ENCODE results near the gene MIPEP.
A peak's percentile ranks its signal among the peaks of the same experiment; 100 is the strongest.

MIPEP gene

GRCh38 chr13:23760000-23760399 is 129.2 kb downstream of the MIPEP start:
- no peak overlapping the region for H3K27ac Mint-ChIP-seq
- H3K9me3 Mint-ChIP-seq = no peaks in the 10 kb centered on the region
- no peak for DNase-seq
- H3K4me3 Mint-ChIP-seq = no peak overlapping the region
- peaks cover 8% of the 10 kb centered on the region for H3K36me3 Mint-ChIP-seq (ENCODE audit: low read depth)
- H3K27me3 Mint-ChIP-seq (ENCODE audit: low read depth, poor library complexity) = peaks cover 3% of the 10 kb centered on the region
- no peak for TF ChIP-seq CTCF (IDR thresholded peaks at IDR 0.05)
- peaks cover 48% of the 10 kb centered on the region for H3K4me1 Mint-ChIP-seq

GRCh38 chr13:23758798-23759527 is 130.2 kb downstream of the MIPEP start:
- DNase-seq = no peak
- no peaks in the 10 kb centered on the region for H3K9me3 Mint-ChIP-seq
- no peak for TF ChIP-seq CTCF (IDR thresholded peaks at IDR 0.05)
- H3K27ac Mint-ChIP-seq = peak overlapping the region; percentile 64
- peaks cover 46% of the 10 kb centered on the region for H3K4me1 Mint-ChIP-seq
- H3K27me3 Mint-ChIP-seq (ENCODE audit: low read depth, poor library complexity) = peaks cover 3% of the 10 kb centered on the region
- H3K36me3 Mint-ChIP-seq (ENCODE audit: low read depth) = peaks cover 8% of the 10 kb centered on the region
- H3K4me3 Mint-ChIP-seq = no peak overlapping the region

GRCh38 chr13:23754997-23755396 is 134.2 kb downstream of the MIPEP start:
- Mint-ChIP-seq H3K9me3 (no peaks in the 10 kb centered on the region), H3K36me3 (ENCODE audit: low read depth) (peaks cover 14% of the 10 kb centered on the region), H3K27me3 (ENCODE audit: low read depth, poor library complexity) (no peaks in the 10 kb centered on the region), H3K4me3 (no peak overlapping the region), H3K27ac (no peak overlapping the region), H3K4me1 (peaks cover 20% of the 10 kb centered on the region)
- no peak for DNase-seq
- no peak for TF ChIP-seq CTCF (IDR thresholded peaks at IDR 0.05)

GRCh38 chr13:23754506-23754905 is 134.7 kb downstream of the MIPEP start:
- TF ChIP-seq CTCF (IDR thresholded peaks at IDR 0.05) = no peak

GRCh38 chr13:23753458-23753857 is 135.7 kb downstream of the MIPEP start:
- peaks cover 11% of the 10 kb centered on the region for H3K36me3 Mint-ChIP-seq (ENCODE audit: low read depth)

More at GRCh38 chr13:23754506-23754905, 134.7 kb downstream of the MIPEP start:
- no peaks in the 10 kb centered on the region for H3K9me3 Mint-ChIP-seq
- no peaks in the 10 kb centered on the region for H3K27me3 Mint-ChIP-seq (ENCODE audit: low read depth, poor library complexity)
- no peak for DNase-seq
- no peak overlapping the region for H3K4me3 Mint-ChIP-seq
- no peak overlapping the region for H3K27ac Mint-ChIP-seq
- H3K4me1 Mint-ChIP-seq = peaks cover 25% of the 10 kb centered on the region
- H3K36me3 Mint-ChIP-seq (ENCODE audit: low read depth) = peaks cover 11% of the 10 kb centered on the region

More at GRCh38 chr13:23753458-23753857, 135.7 kb downstream of the MIPEP start:
- Mint-ChIP-seq H3K27me3 (ENCODE audit: low read depth, poor library complexity) (no peaks in the 10 kb centered on the region), H3K4me1 (peaks cover 31% of the 10 kb centered on the region), H3K27ac (no peak overlapping the region), H3K4me3 (no peak overlapping the region), H3K9me3 (no peaks in the 10 kb centered on the region)
- no peak for TF ChIP-seq CTCF (IDR thresholded peaks at IDR 0.05)
- DNase-seq = no peak

Measured in nephron progenitor cell (in vitro differentiated cells).